ENCODE results near the gene FOLR3.
"Not testable (repeated sequence)": the region's sequence is repeated elsewhere in the genome, so short reads cannot be mapped to it uniquely, and the experiment has no call there.

FOLR3 gene

DNA sequence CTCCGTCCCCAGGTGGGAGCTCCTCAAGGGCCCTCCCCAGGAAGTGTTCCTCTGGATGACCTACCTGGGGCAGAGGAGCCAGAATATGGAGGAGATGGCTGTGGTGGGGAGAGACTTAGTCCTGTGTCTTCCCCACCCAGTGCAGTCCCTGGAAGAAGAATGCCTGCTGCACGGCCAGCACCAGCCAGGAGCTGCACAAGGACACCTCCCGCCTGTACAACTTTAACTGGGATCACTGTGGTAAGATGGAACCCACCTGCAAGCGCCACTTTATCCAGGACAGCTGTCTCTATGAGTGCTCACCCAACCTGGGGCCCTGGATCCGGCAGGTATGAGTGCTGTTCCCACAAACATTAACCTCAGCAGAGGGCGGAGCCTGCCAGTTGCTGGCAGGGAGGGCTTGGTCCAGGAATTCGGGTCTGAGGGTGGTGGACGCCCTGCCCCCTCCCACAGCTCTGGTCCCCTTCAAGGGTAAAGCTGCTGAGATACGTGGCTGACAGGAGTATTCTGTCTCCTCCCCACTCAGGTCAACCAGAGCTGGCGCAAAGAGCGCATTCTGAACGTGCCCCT lies 3.4 kb downstream of the FOLR3 start:
- Histone ChIP-seq H3K4me1 (ENCODE audit: insufficient read depth, insufficient read length) (peaks cover 4% of the 10 kb centered on the region), H3K36me3 (ENCODE audit: insufficient read depth, insufficient read length, low read length) (no peaks in the 10 kb centered on the region), H3K27me3 (ENCODE audit: insufficient read depth, insufficient read length) (no peaks in the 10 kb centered on the region), H3K9me3 (ENCODE audit: insufficient read depth, low read length) (no peaks in the 10 kb centered on the region), H3K9ac (ENCODE audit: insufficient read length, low read depth) (no peak overlapping the region), H3K4me3 (ENCODE audit: insufficient read length, low read depth) (no peak overlapping the region)
- DNase-seq (ENCODE audit: low read depth, low spot score) = no peak
- TF ChIP-seq SUZ12 (IDR thresholded peaks at IDR 0.05; ENCODE audit: extremely low read depth, insufficient read depth, insufficient read length) (no peak), ZNF274 (IDR thresholded peaks at IDR 0.05; ENCODE audit: low read depth, low read length) (no peak), YY1 (IDR thresholded peaks at IDR 0.05; ENCODE audit: insufficient read depth, insufficient read length) (no peak)

DNA sequence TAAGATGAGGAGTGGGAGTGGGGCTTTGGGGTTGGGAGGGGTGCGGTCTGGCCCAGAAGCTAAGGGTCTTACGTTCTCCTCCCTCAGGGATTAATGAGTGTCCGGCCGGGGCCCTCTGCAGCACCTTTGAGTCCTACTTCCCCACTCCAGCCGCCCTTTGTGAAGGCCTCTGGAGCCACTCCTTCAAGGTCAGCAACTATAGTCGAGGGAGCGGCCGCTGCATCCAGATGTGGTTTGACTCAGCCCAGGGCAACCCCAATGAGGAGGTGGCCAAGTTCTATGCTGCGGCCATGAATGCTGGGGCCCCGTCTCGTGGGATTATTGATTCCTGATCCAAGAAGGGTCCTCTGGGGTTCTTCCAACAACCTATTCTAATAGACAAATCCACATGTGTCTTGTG lies 4.0 kb downstream of the FOLR3 start:
- Histone ChIP-seq H3K9ac (ENCODE audit: insufficient read length, low read depth) (no peak overlapping the region), H3K4me1 (ENCODE audit: insufficient read depth, insufficient read length) (peaks cover 4% of the 10 kb centered on the region), H3K9me3 (ENCODE audit: insufficient read depth, low read length) (no peaks in the 10 kb centered on the region), H3K4me3 (ENCODE audit: insufficient read length, low read depth) (no peak overlapping the region), H3K27me3 (ENCODE audit: insufficient read depth, insufficient read length) (no peaks in the 10 kb centered on the region), H3K36me3 (ENCODE audit: insufficient read depth, insufficient read length, low read length) (no peaks in the 10 kb centered on the region)
- TF ChIP-seq YY1 (IDR thresholded peaks at IDR 0.05; ENCODE audit: insufficient read depth, insufficient read length) (no peak), ZNF274 (IDR thresholded peaks at IDR 0.05; ENCODE audit: low read depth, low read length) (no peak), SUZ12 (IDR thresholded peaks at IDR 0.05; ENCODE audit: extremely low read depth, insufficient read depth, insufficient read length) (no peak)
- DNase-seq (ENCODE audit: low read depth, low spot score) = no peak

DNA sequence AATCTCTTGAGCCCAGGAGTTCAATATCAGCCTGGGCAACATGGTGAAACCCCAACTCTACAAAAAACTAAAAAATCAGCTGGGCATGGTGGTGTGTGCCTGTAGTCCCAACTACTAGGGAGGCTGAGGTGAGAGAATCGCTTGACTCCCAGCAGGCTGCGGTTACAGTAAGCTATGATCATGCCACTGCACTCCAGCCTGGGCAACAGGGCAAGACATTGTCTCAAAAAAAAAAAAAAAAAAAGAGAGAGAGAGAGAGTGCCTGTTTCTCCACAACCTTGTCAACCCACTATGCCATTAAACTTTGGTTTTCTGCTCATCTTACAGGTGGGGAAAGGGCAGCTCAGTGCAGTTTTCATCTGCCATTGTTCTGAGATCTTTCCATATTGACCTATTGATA lies 5.1 kb downstream of the FOLR3 start:
- no peaks in the 10 kb centered on the region for H3K36me3 ChIP-seq (ENCODE audit: insufficient read depth, insufficient read length, low read length)
- no peak for TF ChIP-seq YY1 (IDR thresholded peaks at IDR 0.05; ENCODE audit: insufficient read depth, insufficient read length)
- no peak for TF ChIP-seq ZNF274 (IDR thresholded peaks at IDR 0.05; ENCODE audit: low read depth, low read length)
- TF ChIP-seq SUZ12 (IDR thresholded peaks at IDR 0.05; ENCODE audit: extremely low read depth, insufficient read depth, insufficient read length) = no peak
- H3K9ac ChIP-seq (ENCODE audit: insufficient read length, low read depth) = no peak overlapping the region
- H3K9me3 ChIP-seq (ENCODE audit: insufficient read depth, low read length) = no peaks in the 10 kb centered on the region
- DNase-seq (ENCODE audit: low read depth, low spot score) = no peak
- no peaks in the 10 kb centered on the region for H3K27me3 ChIP-seq (ENCODE audit: insufficient read depth, insufficient read length)
- no peak overlapping the region for H3K4me3 ChIP-seq (ENCODE audit: insufficient read length, low read depth)
- peaks cover 2% of the 10 kb centered on the region for H3K4me1 ChIP-seq (ENCODE audit: insufficient read depth, insufficient read length)

DNA sequence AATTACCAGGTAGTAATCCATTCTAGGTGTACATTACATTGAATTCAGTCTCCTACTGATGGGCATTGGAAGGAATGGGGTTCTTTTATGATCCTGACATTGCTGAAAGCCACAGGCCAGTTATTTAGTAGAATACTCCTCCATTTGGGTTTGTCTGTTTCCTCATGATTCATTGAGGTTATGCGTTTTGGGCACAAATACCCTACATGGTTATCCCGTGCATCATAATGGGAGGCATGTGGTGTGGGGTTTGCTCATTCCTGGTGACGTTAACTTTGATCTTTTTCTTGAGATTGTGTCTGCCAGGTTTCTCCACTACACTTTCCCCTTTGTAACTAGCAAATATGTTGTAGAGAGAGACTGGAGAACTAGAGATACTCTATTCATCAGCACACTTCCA lies 5.5 kb downstream of the FOLR3 start:
- no peak for DNase-seq (ENCODE audit: low read depth, low spot score)
- Histone ChIP-seq H3K4me1 (ENCODE audit: insufficient read depth, insufficient read length) (no peaks in the 10 kb centered on the region), H3K36me3 (ENCODE audit: insufficient read depth, insufficient read length, low read length) (no peaks in the 10 kb centered on the region), H3K9me3 (ENCODE audit: insufficient read depth, low read length) (no peaks in the 10 kb centered on the region), H3K27me3 (ENCODE audit: insufficient read depth, insufficient read length) (no peaks in the 10 kb centered on the region), H3K9ac (ENCODE audit: insufficient read length, low read depth) (no peak overlapping the region), H3K4me3 (ENCODE audit: insufficient read length, low read depth) (no peak overlapping the region)
- TF ChIP-seq SUZ12 (IDR thresholded peaks at IDR 0.05; ENCODE audit: extremely low read depth, insufficient read depth, insufficient read length) (no peak), YY1 (IDR thresholded peaks at IDR 0.05; ENCODE audit: insufficient read depth, insufficient read length) (no peak), ZNF274 (IDR thresholded peaks at IDR 0.05; ENCODE audit: low read depth, low read length) (no peak)

DNA sequence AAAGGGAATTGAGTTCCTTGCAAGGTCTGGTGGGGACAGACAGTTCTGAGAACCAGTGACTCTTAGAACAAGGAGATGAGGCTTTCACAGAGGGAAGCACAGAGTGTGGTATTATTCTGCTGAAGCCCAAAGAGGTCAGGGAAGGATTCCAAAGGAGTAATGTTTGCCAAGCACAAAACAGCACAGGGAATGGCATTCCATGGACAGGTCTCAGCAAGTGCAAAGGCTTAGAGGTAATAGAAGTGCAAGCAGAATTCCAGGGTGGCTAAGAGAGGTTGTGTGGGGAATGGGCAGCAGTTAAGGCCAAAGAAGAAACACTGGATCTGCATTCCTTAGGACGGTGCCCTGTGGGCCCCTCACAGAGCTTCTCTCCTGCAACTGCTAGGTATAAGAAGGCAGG lies 6.6 kb downstream of the FOLR3 start:
- H3K9me3 ChIP-seq (ENCODE audit: insufficient read depth, low read length); DNase-seq (ENCODE audit: low read depth, low spot score); H3K36me3 ChIP-seq (ENCODE audit: insufficient read depth, insufficient read length, low read length); H3K4me1 ChIP-seq (ENCODE audit: insufficient read depth, insufficient read length); H3K4me3 ChIP-seq (ENCODE audit: insufficient read length, low read depth); H3K9ac ChIP-seq (ENCODE audit: insufficient read length, low read depth); H3K27me3 ChIP-seq (ENCODE audit: insufficient read depth, insufficient read length): not testable (repeated sequence)

DNA sequence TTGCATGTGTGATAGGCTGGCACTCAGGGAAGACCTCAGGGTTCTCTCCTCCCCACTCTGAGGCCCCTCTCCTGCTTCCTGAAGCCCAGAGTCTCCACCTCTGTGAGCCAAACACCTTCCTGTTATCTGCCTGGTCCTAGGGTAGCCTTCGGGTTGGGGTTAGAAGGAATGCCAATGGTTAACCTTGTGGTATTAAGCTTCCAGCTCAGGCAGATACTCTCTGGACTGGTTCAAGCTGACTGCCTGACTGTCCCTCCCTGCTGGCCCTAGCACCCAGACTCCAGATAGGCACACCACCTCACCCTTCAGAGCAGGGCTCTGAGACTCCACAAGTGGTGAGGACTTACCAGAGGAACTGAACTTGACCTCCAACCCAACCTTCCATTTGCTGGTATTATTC lies 7.0 kb downstream of the FOLR3 start:
- H3K4me3 ChIP-seq (ENCODE audit: insufficient read length, low read depth); H3K36me3 ChIP-seq (ENCODE audit: insufficient read depth, insufficient read length, low read length); H3K27me3 ChIP-seq (ENCODE audit: insufficient read depth, insufficient read length); H3K9ac ChIP-seq (ENCODE audit: insufficient read length, low read depth); DNase-seq (ENCODE audit: low read depth, low spot score); H3K9me3 ChIP-seq (ENCODE audit: insufficient read depth, low read length); H3K4me1 ChIP-seq (ENCODE audit: insufficient read depth, insufficient read length): not testable (repeated sequence)

DNA sequence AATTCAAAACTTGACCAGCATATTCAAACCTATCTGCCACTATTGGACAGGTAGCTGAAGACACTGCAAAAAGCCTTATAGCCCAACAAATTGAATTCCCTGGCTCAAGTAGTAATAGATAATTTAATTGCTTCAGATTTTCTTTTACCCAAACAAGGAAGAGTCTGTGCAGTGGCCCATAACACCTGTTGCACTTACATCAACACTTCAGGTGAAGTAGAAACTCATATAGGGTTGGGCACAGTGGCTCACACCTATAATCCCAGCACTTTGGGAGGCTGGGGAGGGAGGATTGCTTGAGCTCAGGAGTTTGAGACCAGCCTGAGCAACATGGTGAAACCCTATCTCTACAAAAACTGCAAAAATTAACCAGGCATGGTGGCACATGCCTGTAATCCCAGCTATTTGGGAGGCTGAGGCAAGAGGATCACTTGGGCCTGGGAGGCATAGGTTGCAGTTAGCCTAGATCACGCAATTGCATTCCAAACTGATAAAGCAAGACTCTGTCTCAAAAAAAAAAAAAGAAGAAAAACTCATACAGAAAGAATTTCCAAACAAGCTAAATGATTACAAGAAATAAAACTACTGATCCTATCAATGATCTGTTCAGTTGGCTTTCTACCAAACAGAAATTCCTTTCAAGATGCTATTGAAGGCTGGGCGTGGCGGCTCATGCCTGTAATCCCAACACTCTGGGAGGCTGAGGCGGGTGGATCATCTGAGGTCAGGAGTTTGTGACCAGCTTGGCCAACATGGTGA lies 9.5 kb downstream of the FOLR3 start:
- Histone ChIP-seq H3K9me3 (ENCODE audit: insufficient read depth, low read length) (no peaks in the 10 kb centered on the region), H3K27me3 (ENCODE audit: insufficient read depth, insufficient read length) (no peaks in the 10 kb centered on the region), H3K4me1 (ENCODE audit: insufficient read depth, insufficient read length) (no peaks in the 10 kb centered on the region), H3K9ac (ENCODE audit: insufficient read length, low read depth) (no peak overlapping the region), H3K4me3 (ENCODE audit: insufficient read length, low read depth) (no peak overlapping the region), H3K36me3 (ENCODE audit: insufficient read depth, insufficient read length, low read length) (no peaks in the 10 kb centered on the region)
- no peak for TF ChIP-seq ZNF274 (IDR thresholded peaks at IDR 0.05; ENCODE audit: low read depth, low read length)
- TF ChIP-seq YY1 (IDR thresholded peaks at IDR 0.05; ENCODE audit: insufficient read depth, insufficient read length) = no peak
- TF ChIP-seq SUZ12 (IDR thresholded peaks at IDR 0.05; ENCODE audit: extremely low read depth, insufficient read depth, insufficient read length) = no peak
- DNase-seq (ENCODE audit: low read depth, low spot score) = no peak

All from NT2/D1 (cell line).